ENCODE measurements around the gene PNPLA7. TPM values are rescaled to one million over a fixed set of nuclear protein-coding genes. Genes with fewer than 3 reads are reported as not detected.

PNPLA7 gene
- total and polyA plus RNA-seq, 2 of the 8 experiments (the other 6 are each of a cell fraction or from before 2014, with no cell fraction given), result 0.35 to 0.47 TPM

- TF ChIP-seq CHD7 (IDR thresholded peaks at IDR 0.05; ENCODE audit: insufficient replicate concordance, low read length) (no peak), BCL11A (IDR thresholded peaks at IDR 0.05; ENCODE audit: low read depth in 2 of 2, low read length in 2 of 2) (no peak), CBX5 (IDR thresholded peaks at IDR 0.05; ENCODE audit: low read depth, low read length) (no peak)
- TF ChIP-seq, protein P1, sequence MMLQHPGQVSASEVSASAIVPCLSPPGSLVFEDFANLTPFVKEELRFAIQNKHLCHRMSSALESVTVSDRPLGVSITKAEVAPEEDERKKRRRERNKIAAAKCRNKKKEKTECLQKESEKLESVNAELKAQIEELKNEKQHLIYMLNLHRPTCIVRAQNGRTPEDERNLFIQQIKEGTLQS (IDR thresholded peaks at IDR 0.05; ENCODE audit: insufficient read depth, low read depth, low read length), result no peak
Measured at GRCh38 chr9:137456061-137456863, 93.9 kb downstream of the PNPLA7 start (continued).

All from H1 (cell line).